WTC11 (cell line): Measurements from ENCODE around the gene FHOD3. TPM values are rescaled to one million over a fixed set of nuclear protein-coding genes. Genes with fewer than 3 reads are reported as not detected.

Experiments
- ATAC-seq: fragments of 200-7000 bp; cut with Tn5 transposase; 2 replicates; pipeline ENCODE4 v1.10.0; 2021; ENCODE audit warnings: mild to moderate bottlenecking, moderate library complexity
- CTCF ChIA-PET: fragments of 300-600 bp; sonication (Branson Sonifier 250); formaldehyde crosslinking; loops from one replicate; lab custom pipeline; 2021; ENCODE audit warnings: antibody characterized with exemption; lab: Charles Lee
- POLR2A ChIA-PET: fragments of 350-600 bp; sonication (Branson Sonifier 250); formaldehyde crosslinking; loops from one replicate; lab custom pipeline; 2021; ENCODE audit warnings: antibody characterized with exemption; lab: Charles Lee
- DNase-seq: peaks from one replicate; pipeline ENCODE4 v3.0.0; 2021; ENCODE audit warnings: low spot score
- H3K27ac Mint-ChIP-seq: 2 replicates; pipeline ENCODE4 v1.8.0; 2021; ENCODE audit warnings: mixed read lengths
- H3K27me3 Mint-ChIP-seq: 2 replicates; pipeline ENCODE4 v1.8.0; 2021; ENCODE audit warnings: low read depth, mild to moderate bottlenecking, moderate library complexity, mixed read lengths
- H3K36me3 Mint-ChIP-seq: 2 replicates; pipeline ENCODE4 v1.8.0; 2021; ENCODE audit warnings: mixed read lengths
- H3K4me1 Mint-ChIP-seq: 2 replicates; pipeline ENCODE4 v1.8.0; 2022; ENCODE audit warnings: mixed read lengths
- H3K4me3 Mint-ChIP-seq: 2 replicates; pipeline ENCODE4 v1.8.0; 2021; ENCODE audit warnings: mild to moderate bottlenecking, moderate library complexity, mixed read lengths
- H3K9me3 Mint-ChIP-seq: 2 replicates; pipeline ENCODE4 v1.8.0; 2021; ENCODE audit warnings: mixed read lengths
- CTCF ChIP-seq: fragments of 200-600 bp; IDR thresholded peaks from 2 replicates; pipeline ENCODE4 v1.8.0; 2022; ENCODE audit warnings: antibody characterized with exemption
- E2F4 ChIP-seq: sonication (generic); formaldehyde crosslinking; IDR thresholded peaks from 2 replicates; pipeline ENCODE4 v1.8.1; 2022; ENCODE audit warnings: low read depth, mild to moderate bottlenecking, moderate library complexity, missing genetic modification reagents, borderline replicate concordance
- ERG ChIP-seq: fragments of 250-450 bp; sonication (Bioruptor Pico); IDR thresholded peaks from 2 replicates; pipeline ENCODE4 v1.8.0; 2021; ENCODE audit warnings: mild to moderate bottlenecking
- ETV6 ChIP-seq: sonication (generic); formaldehyde crosslinking; IDR thresholded peaks from 2 replicates; pipeline ENCODE4 v1.8.1; 2022; ENCODE audit warnings: mild to moderate bottlenecking, missing genetic modification reagents
- FOXK1 ChIP-seq: sonication (generic); formaldehyde crosslinking; IDR thresholded peaks from 2 replicates; pipeline ENCODE4 v1.8.0; 2022; ENCODE audit warnings: mild to moderate bottlenecking, moderate library complexity, missing genetic modification reagents
- GRHL2 ChIP-seq: fragments of 250-450 bp; sonication (Bioruptor Pico); IDR thresholded peaks from 2 replicates; pipeline ENCODE4 v1.8.0; 2022; ENCODE audit warnings: mild to moderate bottlenecking, moderate library complexity; ENCODE audit not compliant: insufficient replicate concordance, severe bottlenecking
- GTF2I ChIP-seq: fragments of 250-450 bp; sonication (Bioruptor Pico); conservative IDR thresholded peaks from 2 replicates; pipeline ENCODE4 v1.4.0; 2021; ENCODE audit warnings: mild to moderate bottlenecking
- KAT7 ChIP-seq: sonication (generic); formaldehyde crosslinking; IDR thresholded peaks from 2 replicates; pipeline ENCODE4 v1.8.1; 2023; ENCODE audit warnings: missing genetic modification reagents, mild to moderate bottlenecking, borderline replicate concordance
- NFE2L1 ChIP-seq: sonication (generic); formaldehyde crosslinking; IDR thresholded peaks from 2 replicates; pipeline ENCODE4 v1.8.1; 2023; ENCODE audit warnings: missing genetic modification reagents
- NFYB ChIP-seq: sonication (generic); formaldehyde crosslinking; conservative IDR thresholded peaks from 2 replicates; pipeline ENCODE4 v1.8.0; 2022; ENCODE audit warnings: low read depth, missing genetic modification reagents
- NR1H2 ChIP-seq: sonication (generic); formaldehyde crosslinking; IDR thresholded peaks from 2 replicates; pipeline ENCODE4 v1.9.0; 2021; ENCODE audit warnings: mild to moderate bottlenecking, moderate library complexity, missing genetic modification reagents
- NR3C1 ChIP-seq: sonication (generic); formaldehyde crosslinking; conservative IDR thresholded peaks from 2 replicates; pipeline ENCODE4 v1.8.1; 2023; ENCODE audit warnings: low read depth, mild to moderate bottlenecking, missing genetic modification reagents
- OVOL2 ChIP-seq: fragments of 250-450 bp; sonication (Bioruptor Pico); IDR thresholded peaks from 2 replicates; pipeline ENCODE4 v1.9.0; 2021; ENCODE audit warnings: mild to moderate bottlenecking, borderline replicate concordance
- PREB ChIP-seq: sonication (generic); formaldehyde crosslinking; IDR thresholded peaks from 2 replicates; pipeline ENCODE4 v1.8.1; 2022; ENCODE audit warnings: mild to moderate bottlenecking, missing genetic modification reagents, moderate library complexity, borderline replicate concordance
- ZBTB21 ChIP-seq: sonication (generic); formaldehyde crosslinking; IDR thresholded peaks from 2 replicates; pipeline ENCODE4 v1.8.1; 2023; ENCODE audit warnings: mild to moderate bottlenecking, missing genetic modification reagents, borderline replicate concordance
- ZNF121 ChIP-seq: sonication (generic); formaldehyde crosslinking; IDR thresholded peaks from 2 replicates; pipeline ENCODE4 v1.8.0; 2023; ENCODE audit warnings: missing genetic modification reagents
- ZNF138 ChIP-seq: sonication (generic); formaldehyde crosslinking; conservative IDR thresholded peaks from 2 replicates; pipeline ENCODE4 v1.8.1; 2022; ENCODE audit warnings: mild to moderate bottlenecking, moderate library complexity, missing genetic modification reagents
- ZNF219 ChIP-seq: sonication (generic); formaldehyde crosslinking; IDR thresholded peaks from 2 replicates; pipeline ENCODE4 v1.8.0; 2023; ENCODE audit warnings: missing genetic modification reagents, mild to moderate bottlenecking, borderline replicate concordance
- ZNF416 ChIP-seq: fragments of 250-450 bp; sonication (Bioruptor Pico); IDR thresholded peaks from 2 replicates; pipeline ENCODE4 v1.9.0; 2021; ENCODE audit warnings: mild to moderate bottlenecking, inconsistent platforms
- ZNF512 ChIP-seq: sonication (generic); formaldehyde crosslinking; IDR thresholded peaks from 2 replicates; pipeline ENCODE4 v1.8.1; 2022; ENCODE audit warnings: missing genetic modification reagents, borderline replicate concordance
- total RNA-seq: library from RNA; stranded (reverse); gene quantifications from 3 replicates; pipeline ENCODE4 v1.2.3, GENCODE V29; 2021

Gene FHOD3
- total RNA-seq, 1 experiment from 2014 or later: 3.8 TPM

GRCh38 chr18:36455931-36456330 lies 158.4 kb downstream of the FHOD3 start (continued):
- TF ChIP-seq CTCF: no peak

GRCh38 chr18:36456622-36457021 lies 159.1 kb downstream of the FHOD3 start:
- no peaks in the 10 kb centered on the region for H3K27me3 Mint-ChIP-seq
- POLR2A ChIA-PET: no interaction called here
- DNase-seq (no peak), ATAC-seq (no peak)
- CTCF ChIA-PET: interaction anchor here (0.5 to 1.0 kb wide), 2 partner anchors 17 to 34 kb away, joined by 3 read pairs; no protein-coding TSS in a partner anchor
- H3K4me1 Mint-ChIP-seq: peaks cover 21% of the 10 kb centered on the region
- H3K27ac Mint-ChIP-seq: no peak overlapping the region
- TF ChIP-seq GTF2I (CRISPR knock-in tag) (no peak), CTCF (no peak), ZNF138 (CRISPR knock-in tag) (no peak), FOXK1 (CRISPR knock-in tag) (no peak), ZNF121 (no peak), KAT7 (CRISPR knock-in tag) (no peak), ZNF219 (CRISPR knock-in tag) (no peak), NR3C1 (CRISPR knock-in tag) (no peak), NFYB (CRISPR knock-in tag) (no peak), ZNF416 (no peak), ZNF512 (CRISPR knock-in tag) (no peak), NFE2L1 (CRISPR knock-in tag) (no peak), ETV6 (CRISPR knock-in tag) (no peak), ZBTB21 (no peak), NR1H2 (CRISPR knock-in tag) (no peak), GRHL2 (CRISPR knock-in tag) (no peak)
- no peak overlapping the region for H3K4me3 Mint-ChIP-seq
- H3K36me3 Mint-ChIP-seq: no peaks in the 10 kb centered on the region
- no peaks in the 10 kb centered on the region for H3K9me3 Mint-ChIP-seq

- DNase-seq: no peak
- ChIA-PET POLR2A (no interaction called here), CTCF (no interaction called here)
- Mint-ChIP-seq H3K4me1 (peaks cover 30% of the 10 kb centered on the region), H3K9me3 (no peaks in the 10 kb centered on the region), H3K27ac (no peak overlapping the region), H3K27me3 (no peaks in the 10 kb centered on the region), H3K4me3 (no peak overlapping the region), H3K36me3 (no peaks in the 10 kb centered on the region)
- no peak for ATAC-seq
- TF ChIP-seq ZNF512 (CRISPR knock-in tag) (no peak), E2F4 (CRISPR knock-in tag) (no peak), PREB (CRISPR knock-in tag) (no peak), OVOL2 (CRISPR knock-in tag) (no peak), ERG (CRISPR knock-in tag) (no peak)
These were observed 160.2 kb downstream of the FHOD3 start for GRCh38 chr18:36457683-36458082.
